ENCODE results near the gene ABCA12.

DNA sequence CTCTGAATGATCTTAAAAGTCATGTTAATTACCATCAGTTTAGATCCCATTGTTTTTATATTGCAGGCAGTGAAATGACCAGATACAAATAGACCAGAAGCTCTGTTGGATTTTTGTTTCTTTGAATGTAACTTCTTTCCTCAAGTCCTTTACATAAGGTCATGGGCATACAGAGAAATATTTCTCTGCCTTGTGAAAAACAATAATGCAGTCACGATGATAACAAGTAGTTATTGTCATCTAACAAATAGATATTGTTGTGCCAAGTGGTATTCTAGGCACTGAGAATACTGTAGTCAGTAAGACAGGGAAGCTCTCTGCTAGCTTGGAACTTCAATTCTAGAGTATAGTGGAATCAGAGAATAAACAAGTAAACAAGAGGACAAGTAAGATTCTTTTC, 234.2 kb downstream of the ABCA12 start:
- no peak for TF ChIP-seq POLR2AphosphoS5 (IDR thresholded peaks at IDR 0.05)
- TF ChIP-seq CTCF (IDR thresholded peaks at IDR 0.05) = no peak
